HG03175 (cell line): ENCODE measurements around the gene GALNT14.

Experiments used
- ATAC-seq: cut with Tn5 transposase; IDR thresholded peaks from one replicate; pipeline ENCODE4 v1.9.1; 2021; ENCODE audit warnings: mild to moderate bottlenecking, moderate library complexity; ENCODE audit not compliant: unreplicated experiment

GALNT14 gene

DNA sequence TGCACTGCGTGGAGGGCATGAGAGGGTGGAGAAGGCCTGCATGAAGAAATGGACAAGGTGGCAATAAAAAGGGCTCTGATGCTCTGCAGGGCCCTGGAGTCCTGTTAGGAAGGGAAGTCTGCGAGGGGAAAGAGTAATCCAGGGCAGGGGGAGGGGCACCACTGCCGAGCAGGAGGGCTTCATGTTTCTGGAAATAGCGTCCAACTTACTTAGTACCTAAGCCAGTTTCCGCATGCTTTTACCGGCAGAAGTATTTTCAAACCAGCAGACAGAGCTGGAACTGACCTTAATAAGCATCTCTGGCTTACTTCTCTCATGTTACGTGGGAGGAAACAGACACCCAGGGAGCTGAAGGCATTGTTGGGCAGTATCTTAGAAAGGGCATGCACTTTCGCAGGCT lies 156.7 kb downstream of the GALNT14 start:
- no peak for ATAC-seq

DNA sequence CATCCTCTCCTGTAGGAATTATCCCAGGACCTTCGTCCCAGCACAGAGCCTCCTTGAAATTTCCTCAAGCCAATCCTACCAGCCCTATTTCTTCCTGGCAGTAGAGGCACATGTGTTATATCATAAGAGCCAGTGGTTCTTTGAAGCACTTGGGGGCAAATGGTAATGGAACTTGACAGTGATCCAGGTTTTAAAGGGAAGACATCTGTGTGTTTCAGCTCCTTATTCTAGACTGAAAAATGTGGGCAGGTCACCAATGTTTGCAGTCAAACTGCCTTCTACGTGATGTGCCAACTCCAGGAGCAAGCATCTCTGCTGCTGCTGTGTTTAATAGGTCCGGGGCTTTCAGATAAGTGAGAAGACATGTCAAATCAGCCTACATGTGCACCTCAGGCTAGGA lies 157.1 kb downstream of the GALNT14 start:
- no peak for ATAC-seq

DNA sequence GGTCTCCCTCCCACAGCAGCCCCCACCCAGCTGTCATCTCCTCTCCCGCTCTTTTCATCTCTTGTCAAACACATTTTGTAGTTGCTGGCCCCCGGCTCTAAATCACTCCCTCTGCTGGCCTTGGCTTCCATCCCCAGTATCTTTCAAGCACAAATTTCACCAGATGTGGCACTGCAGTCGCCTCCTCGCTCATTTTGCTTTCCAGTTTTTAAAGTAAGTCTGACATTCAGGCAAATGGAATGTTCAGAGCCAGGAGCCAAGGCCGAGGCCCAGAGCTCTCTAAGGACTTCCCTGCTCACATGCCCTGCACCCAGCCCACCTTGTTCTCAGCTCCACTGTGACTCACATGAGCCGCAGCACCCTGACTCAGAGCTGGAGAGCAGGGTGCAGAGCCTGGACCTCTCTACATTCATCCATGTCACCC lies 158.4 kb downstream of the GALNT14 start:
- no peak for ATAC-seq

DNA sequence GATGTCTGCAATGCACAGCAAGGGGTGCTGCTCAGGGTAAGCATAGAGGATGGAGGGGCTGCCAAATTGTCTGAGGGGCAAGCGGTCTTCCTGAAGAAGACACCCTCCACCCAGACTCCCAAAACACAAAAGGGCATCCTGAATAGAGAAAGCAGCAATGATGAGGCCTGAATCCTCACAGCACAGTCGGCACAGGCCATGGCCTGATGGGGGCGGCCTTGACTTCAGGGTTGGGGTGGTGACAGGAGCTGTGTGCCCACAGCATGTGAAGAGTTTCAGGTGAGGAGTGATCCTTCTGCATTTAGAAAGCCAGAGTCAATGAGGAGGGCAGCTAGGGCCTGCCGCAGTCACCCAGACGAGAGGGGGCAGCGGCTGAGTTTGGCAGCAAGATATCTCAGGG lies 159.4 kb downstream of the GALNT14 start:
- ATAC-seq: no peak

DNA sequence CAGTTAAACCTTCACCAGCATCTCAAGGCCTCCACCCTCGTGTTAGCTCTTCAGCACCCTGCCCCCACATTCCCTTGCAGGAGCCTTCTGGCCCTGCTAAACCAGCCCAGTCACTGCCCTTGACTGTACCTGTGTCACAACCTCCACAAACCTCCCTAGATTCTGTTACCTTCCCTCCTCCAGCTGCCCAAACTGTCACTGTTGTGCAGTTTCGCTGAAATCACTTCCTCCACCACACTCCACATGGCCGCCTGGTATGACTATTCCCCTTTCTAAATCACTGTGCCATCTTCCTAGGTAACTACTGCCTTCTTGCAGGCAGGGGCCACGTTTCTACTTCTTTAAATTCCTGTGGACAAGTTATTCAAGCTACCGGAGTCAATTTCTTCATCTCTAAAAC lies 160.2 kb downstream of the GALNT14 start:
- ATAC-seq: peak; percentile 57

DNA sequence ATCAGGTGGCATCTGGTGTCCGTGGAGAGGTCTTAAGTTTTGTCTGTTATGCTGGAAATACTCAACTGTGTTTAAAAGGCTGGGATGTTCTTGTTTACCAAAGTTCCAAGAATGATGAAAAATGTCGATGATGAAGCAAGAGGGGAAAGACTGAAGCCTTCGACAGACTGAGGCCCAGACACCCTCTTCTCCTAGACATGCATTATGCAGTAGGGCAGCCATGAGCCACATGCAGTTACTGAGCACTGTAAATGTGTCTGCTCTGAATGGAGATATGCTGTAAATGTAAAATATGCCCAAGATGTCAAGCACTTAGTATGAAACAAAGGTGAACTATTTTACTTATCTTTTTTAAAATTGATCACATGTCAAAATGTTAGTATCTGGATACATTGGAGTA lies 163.1 kb downstream of the GALNT14 start:
- no peak for ATAC-seq

DNA sequence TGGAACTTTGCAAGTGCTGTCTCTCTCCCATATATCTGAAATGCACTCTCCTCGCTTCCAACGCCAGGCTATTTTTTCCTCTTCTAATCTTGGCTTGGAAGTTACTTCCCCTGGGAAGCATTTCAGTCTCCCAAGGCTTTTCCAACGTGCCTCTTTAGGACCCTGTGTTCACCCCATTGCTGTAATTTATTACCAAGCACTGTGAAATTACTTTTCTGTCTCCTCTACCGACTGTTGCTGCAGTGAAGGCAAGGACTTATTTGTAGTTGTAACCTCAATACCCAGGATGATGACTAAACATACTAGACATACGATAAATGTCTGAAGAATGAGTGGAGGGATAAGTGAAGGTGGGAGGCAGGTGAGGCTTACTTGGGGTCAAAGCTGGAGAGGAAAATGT lies 163.7 kb downstream of the GALNT14 start:
- no peak for ATAC-seq

DNA sequence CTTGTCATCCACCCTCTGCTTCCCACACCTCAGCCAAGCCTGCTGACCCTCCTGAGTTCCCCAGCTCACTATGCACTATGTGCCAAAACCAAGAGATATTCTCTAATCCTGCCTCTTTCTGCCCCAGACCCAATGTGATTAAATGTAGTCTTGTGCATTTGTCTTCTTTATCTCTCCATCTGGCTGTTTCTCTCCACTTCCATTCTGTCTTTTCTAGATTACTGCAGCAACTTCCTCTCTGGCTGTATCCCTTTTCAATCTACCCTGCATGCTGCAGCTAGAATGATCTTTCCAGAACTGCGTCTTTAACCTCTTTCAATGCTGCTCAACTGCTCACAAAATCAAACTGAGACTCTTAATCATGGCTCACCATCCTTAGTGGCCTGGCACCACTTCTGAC lies 164.1 kb downstream of the GALNT14 start:
- ATAC-seq: no peak

DNA sequence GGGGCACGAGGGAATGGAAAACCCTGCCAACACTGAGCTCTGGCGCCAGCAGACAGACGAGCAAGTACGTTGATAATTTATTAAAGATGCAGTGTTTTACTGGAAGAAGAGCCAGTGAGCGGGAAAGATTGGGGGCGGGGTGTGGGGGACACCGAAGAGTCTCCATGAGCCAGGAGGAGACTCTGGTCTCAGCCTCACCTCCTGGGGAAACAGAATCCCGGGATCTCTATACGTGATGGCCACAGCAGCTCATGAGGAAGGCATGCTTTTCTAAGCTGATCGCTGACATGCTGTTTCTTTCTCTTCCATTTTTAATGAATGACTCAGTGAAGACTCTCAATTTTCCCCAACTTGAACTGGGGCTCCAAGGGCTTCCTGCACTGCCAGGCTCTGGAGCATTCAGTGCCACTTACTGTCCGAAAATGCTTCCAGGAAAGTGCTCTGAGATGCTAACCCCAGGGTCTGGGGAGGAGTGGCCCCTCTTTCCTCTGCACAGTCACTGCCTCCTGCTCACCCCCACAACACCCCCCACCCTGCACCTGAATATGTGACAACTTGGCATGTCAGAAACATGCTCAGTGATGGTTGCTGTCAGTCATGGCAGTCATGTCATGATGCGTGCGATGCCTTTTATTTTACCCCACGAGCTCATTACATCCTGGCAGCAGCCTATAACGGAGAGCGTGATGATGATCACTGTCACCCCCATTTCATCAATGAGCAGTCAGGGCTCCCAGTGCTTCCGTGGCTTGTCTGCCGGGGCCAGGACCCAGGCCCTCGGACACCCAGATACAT lies 166.8 kb downstream of the GALNT14 start:
- no peak for ATAC-seq

DNA sequence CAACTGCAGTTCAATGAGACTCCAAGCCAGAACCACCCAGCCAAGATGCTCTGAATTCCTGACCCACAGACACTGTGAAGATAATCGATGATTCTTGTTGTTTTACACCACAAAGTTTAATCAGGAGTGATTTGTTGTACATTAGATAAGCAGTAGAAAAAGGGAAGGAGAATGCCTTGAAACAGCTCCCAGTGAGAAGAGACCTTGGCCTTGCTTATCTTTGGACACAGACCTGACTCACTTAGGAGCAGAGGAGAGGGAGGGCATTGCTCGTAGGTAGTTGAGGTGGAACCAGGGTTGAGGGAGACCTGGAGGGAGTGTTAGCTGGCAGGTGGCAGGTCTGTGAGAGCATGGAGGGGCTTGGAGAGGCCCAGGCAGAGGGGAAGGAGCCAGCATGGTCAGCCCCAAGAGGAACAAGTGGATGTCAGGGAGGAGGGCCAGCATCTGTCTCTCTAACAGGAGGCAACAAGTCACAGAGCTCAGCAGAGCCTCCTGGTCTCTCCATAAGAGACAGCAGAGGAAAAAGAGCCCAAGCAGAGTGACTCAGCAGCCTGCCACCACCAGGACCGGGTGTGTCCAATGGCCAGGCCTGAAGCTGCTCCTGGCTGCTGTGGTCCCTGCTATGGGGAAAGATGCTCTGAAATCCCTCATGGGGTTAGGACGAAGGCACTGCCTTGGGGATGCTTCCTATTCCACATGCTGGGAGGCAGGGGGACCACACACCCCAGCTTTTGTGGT lies 169.4 kb downstream of the GALNT14 start:
- no peak for ATAC-seq

DNA sequence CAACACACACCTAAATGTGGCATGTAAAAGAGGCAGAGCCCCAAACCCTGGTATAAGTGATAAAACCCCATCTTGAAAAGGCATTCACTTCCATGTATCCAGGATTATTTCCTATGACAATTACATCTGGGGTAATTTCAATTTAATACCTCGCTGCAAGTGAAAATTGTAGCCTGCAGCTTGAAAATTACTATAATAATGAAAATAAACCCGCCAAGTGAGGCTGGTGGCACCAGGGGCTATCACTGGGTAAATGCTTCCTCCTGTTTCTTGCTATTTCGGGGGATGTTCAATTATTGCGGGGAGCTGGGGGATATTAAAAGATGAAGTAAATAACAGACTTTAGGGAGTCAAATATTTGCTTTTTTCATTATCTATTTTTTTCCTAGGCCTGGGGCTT lies 171.5 kb downstream of the GALNT14 start:
- ATAC-seq: no peak

DNA sequence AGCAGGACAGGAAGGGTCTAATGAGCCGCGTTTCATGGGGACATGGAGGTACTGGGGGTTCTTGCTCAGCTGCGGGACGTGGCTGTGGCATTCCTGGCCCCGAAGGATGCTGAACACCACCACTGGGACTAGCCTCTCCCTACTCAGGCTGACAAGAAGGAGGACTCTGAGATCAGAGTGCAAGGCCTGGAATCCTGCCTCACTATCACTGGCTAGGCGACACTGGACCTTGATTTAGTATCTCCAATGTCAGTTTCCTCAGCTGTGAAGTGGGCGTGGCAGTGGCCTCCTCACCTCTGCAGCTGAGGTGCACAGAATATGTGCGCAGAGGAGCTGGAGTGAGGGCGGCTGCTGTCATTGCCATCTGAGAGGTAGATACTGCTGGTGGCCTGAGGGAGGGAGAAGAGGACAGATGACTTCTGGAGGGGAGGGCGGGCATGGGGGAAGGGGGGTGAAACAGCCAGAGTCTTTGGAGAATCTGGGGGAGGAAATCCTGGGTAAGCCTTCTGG lies 173.2 kb downstream of the GALNT14 start:
- ATAC-seq: no peak

DNA sequence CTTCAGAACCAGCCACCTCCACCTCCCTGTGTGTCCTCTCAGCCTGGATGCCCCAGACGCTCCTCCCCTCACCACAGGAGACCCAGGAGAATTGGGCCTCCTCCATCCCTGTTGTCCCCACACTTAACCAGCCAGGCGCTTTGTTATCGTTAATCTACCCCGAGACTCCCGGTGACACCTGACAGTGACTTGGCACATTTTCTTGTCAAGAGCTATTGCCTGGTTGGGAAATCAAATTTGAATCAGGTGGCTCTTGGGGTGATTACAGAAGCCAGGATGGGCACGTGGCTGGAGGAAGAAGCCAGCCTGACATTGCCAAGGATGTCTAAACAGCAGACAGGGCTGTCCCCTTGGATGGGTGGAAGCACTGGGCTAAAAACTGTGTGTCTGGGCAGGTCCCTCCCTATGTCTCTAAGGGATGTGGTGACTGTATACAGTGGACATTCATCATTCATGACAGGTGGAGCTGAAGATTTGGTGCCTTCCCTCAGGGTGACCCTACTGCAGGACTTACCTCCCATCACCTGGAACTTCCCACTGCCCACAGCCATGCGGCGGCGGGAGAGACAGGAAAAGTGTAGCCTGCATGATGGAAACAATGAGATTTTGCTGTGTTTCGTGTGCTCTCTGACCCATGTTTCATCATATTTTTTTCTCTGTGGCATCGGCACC lies 173.8 kb downstream of the GALNT14 start:
- no peak for ATAC-seq

DNA sequence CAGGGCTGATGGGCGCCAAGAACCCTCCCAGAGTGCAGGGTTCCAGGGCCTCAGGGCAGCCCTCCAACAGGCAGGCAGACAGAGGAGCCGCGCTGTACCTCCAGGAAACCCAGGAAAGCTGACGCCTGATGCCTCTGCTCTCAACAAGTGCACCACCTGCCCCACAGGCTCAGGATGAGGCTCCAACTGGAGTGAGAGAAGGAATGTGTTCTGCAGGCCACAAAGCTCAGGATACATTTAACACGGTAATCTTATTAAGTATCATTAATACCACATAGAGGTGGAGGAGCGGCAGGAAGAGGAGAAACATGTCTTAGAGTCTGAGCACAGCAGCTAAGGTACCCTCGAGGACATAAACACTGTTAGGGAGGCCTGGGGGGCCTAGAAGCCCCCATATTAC lies 175.1 kb downstream of the GALNT14 start:
- ATAC-seq: no peak

DNA sequence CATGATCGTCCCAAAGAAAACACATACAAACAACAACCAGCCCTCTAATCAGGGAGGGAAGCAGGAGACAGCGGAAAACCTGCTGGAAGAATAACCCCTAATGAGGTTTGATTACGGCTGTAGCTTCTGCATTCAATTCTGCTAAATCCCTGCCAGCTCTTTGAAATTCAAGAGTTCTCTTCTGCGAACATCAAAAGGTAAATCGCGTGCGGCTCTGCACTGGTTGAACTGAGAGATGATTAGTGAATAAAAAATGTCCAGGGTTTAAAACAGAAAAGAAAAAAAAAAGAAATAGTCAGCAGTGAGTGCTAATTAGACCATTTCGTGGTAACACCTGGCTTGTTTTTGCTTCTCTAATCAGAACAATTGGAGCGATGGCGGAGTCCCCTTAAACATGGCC lies 178.0 kb downstream of the GALNT14 start:
- ATAC-seq: no peak

DNA sequence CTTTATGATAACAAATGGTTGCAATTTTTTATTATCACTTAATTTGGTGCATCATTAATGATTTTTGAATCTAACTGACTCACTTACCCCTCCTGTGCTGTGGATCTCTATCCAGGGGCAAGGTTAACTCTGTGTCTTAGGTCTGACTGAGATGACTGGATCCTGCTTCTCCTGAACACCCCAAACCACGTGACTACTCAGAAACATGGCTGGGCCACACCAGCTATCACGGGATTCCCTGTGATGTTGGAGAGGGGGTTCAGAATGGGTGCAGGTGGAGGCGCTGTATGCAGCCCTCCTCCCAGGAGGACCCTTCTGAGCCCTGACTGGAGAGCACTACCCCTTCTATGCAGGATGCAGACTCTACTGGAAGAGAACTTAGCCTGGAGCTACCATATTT lies 178.6 kb downstream of the GALNT14 start:
- no peak for ATAC-seq

DNA sequence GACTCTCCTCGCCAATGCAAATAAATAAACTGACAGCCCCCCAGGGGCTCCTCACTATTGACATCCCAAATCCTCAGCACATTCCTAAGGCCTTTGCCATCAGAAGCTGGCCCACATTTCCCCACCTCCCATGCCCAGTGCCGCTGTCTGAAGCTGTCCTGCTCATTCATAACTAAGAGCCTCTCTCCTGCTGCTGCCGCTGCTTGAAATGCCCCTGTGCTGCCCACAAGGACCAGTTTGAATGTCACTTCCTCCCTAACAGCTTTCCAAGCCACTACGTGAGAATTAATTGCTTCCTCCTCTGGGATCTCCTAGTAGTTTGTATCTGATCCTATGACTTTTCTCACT lies 179.3 kb downstream of the GALNT14 start:
- no peak for ATAC-seq

DNA sequence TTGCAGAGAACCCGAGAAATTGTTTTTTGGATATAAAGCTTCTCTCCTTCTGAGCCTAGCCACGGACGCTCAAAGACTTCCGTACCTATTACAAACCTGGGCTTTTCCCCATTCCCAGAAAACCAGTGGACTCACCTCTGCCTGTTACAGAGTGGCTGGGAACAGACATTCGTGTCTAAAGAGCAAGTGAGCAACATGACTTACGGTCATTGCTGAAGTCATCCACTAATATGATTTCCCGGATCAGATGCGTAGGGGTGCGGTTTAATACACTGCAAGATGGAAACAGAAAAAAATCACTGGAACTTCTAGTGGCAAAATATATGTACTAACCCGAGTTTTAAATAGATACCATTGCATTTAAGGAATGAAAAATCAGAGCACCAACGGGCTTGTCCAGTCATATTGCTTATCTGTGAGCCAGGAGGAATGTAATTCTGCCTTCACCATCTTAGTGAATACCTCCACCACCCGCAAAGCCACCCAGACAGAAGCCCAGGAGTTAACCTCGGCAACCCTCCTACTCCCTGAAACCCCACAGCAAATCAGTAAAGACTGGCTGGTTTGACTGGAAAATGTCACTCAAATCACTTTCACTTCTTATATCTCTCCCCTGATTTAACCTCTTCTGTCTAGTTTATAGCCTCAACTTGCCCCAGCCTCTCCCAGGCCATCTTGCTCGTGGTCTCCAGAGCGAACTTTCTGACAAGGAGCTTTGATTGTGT lies 179.9 kb downstream of the GALNT14 start:
- ATAC-seq: no peak

DNA sequence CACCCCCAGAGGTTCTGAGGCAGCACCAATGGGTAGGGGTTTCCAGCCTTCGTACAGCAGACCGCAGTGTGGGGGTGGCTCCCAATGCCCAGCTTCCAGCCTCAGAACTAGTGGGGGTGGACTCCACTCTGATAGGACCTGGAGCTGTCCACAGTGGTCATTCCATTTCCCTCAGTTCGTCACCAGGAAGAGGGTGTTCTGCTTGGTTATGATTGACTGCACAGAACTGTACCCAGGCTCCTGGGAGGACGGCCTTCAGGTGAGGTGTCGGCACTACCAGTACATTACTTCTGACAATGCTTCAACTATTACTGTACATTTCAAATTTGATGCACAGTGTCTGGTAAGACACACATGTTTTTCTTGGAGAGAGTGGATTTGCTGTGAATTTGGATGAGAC lies 180.6 kb downstream of the GALNT14 start:
- no peak for ATAC-seq

DNA sequence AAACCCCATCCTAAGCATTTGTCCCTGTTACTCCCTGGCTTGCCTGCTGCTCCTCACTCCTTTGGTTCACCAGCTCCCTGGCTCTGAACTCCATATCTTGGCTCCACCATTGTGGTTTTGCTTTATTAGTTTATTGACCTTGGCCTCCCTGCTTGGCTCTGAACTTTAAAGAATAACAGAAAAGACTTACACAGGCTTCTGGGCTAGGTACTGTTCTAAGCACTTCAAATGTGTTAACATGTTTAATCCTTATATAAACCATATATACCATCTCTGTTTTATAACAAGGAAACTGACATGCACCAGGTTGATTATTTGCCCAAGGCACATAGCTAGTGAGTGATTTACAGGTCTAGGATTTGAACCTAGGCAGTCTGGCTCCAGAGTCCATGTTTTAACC lies 181.2 kb downstream of the GALNT14 start:
- no peak for ATAC-seq

DNA sequence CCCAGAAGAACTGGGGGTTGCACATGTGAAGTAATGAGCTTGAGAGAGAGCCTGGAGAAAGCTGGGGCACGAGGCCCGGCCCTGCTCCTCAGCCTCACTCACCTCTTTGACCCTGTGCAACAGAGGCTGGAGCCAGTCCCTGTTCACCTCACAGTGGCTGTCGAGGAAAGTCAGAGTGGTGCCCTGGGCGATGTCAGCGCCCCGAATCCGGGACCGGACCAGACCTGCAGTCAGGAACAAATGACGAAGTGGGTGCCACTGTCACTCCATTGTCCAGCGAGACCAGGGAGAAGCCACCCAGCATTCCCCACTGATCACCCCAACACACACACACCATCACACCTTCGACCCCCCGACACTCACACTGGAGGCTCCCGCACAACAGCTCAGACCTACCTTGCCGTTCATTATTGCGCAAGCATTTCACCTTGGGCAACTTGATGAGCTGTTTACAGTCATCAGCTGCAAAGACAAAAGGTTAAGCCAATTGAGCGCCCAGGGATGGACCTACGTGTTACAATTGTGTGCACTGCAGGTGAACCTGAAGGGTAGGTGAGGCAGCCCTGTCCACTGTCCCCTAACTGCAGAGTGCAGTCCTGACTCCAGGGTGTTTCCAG lies 182.6 kb downstream of the GALNT14 start:
- no peak for ATAC-seq
